ENCODE data around the gene FREM1. TPM values are rescaled to one million over a fixed set of nuclear protein-coding genes. Genes with fewer than 3 reads are reported as not detected.
"Not testable (repeated sequence)": the region's sequence is repeated elsewhere in the genome, so short reads cannot be mapped to it uniquely, and the experiment has no call there.

FREM1 gene, protein sequence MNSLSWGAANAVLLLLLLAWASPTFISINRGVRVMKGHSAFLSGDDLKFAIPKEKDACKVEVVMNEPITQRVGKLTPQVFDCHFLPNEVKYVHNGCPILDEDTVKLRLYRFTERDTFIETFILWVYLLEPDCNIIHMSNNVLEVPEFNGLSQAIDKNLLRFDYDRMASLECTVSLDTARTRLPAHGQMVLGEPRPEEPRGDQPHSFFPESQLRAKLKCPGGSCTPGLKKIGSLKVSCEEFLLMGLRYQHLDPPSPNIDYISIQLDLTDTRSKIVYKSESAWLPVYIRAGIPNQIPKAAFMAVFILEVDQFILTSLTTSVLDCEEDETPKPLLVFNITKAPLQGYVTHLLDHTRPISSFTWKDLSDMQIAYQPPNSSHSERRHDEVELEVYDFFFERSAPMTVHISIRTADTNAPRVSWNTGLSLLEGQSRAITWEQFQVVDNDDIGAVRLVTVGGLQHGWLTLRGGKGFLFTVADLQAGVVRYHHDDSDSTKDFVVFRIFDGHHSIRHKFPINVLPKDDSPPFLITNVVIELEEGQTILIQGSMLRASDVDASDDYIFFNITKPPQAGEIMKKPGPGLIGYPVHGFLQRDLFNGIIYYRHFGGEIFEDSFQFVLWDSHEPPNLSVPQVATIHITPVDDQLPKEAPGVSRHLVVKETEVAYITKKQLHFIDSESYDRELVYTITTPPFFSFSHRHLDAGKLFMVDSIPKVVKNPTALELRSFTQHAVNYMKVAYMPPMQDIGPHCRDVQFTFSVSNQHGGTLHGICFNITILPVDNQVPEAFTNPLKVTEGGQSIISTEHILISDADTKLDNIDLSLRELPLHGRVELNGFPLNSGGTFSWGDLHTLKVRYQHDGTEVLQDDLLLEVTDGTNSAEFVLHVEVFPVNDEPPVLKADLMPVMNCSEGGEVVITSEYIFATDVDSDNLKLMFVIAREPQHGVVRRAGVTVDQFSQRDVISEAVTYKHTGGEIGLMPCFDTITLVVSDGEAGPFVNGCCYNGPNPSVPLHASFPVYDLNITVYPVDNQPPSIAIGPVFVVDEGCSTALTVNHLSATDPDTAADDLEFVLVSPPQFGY (N-terminal part only)
- polyA plus RNA-seq (ENCODE audit: insufficient read length in 4 of 4): 100 to 1,000 TPM; 154 to 231 (median 184) TPM

GRCh38 chr9:14909961-14910805 is at the start of gene FREM1:
FREM1 (minus strand) TSS chr9:14910428; CDS start chr9:14868977, 41,451 bp downstream.
- no peak for DNase-seq (ENCODE audit: low read depth in 4 of 4, low spot score in 2 of 4)

DNA sequence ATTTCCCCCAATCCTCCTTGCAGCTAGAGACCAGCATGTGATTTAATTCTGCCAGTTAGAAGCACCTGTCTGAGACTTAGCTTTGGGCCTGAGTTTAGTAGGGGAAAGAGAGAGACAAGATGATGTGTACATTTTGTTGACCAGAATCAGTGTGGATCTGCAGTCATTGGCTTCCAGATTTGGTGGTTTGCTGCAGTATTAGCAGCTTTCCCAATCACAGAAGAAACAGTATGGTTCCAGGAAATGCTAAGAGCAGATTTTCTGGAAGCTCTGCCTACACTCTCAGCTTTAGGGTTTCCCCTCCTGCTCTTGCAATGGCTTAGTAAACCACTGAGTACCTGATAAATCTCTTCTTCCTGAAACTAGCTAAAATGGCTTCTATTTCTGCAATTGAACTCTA is 48.8 kb upstream of the FREM1 start:
- DNase-seq (ENCODE audit: low read depth in 4 of 4, low spot score in 2 of 4): no peak

DNA sequence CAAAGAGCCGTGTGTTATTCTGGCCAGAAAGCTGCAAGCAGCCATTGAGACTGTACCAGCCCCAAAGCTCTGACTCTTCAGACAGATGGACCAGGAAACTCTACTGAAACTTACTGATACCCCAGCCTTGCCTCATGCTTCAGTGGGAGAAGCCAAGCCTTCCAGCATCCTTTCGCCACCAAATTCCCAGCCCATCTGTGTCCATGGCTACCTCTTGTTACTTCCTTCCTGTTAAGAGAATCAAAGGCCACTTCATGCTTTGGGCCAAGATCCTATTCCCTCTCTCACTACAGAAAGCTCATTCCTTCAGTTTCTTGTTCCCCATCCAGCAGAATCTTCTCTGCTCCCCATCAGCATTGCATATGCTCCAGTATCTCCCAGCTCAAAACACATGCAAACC is 46.9 kb upstream of the FREM1 start:
- DNase-seq (ENCODE audit: low read depth in 4 of 4, low spot score in 2 of 4): no peak

DNA sequence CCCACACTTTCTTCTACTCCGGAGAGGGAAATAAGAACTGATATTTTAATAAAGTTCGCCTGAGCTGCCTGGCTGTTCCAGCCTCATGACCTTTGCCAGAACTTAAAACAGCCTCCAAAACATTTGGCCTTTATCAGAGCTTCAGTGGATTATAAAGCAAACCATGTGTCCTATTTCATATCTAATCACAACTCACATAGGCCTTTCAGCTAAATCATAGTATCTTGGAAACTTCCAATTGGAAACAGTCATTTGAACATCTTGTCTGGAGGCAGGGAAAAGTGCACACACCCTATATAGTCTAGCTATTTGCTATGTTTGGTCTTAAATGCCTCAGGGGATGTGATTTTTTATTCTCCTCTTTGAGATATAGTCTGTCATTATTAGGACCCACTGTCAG is 46.0 kb upstream of the FREM1 start:
- DNase-seq (ENCODE audit: low read depth in 4 of 4, low spot score in 2 of 4): no peak

- DNase-seq (ENCODE audit: low read depth in 4 of 4, low spot score in 2 of 4): no peak
These were observed 35.1 kb upstream of the FREM1 start for GRCh38 chr9:14945351-14945750.

DNA sequence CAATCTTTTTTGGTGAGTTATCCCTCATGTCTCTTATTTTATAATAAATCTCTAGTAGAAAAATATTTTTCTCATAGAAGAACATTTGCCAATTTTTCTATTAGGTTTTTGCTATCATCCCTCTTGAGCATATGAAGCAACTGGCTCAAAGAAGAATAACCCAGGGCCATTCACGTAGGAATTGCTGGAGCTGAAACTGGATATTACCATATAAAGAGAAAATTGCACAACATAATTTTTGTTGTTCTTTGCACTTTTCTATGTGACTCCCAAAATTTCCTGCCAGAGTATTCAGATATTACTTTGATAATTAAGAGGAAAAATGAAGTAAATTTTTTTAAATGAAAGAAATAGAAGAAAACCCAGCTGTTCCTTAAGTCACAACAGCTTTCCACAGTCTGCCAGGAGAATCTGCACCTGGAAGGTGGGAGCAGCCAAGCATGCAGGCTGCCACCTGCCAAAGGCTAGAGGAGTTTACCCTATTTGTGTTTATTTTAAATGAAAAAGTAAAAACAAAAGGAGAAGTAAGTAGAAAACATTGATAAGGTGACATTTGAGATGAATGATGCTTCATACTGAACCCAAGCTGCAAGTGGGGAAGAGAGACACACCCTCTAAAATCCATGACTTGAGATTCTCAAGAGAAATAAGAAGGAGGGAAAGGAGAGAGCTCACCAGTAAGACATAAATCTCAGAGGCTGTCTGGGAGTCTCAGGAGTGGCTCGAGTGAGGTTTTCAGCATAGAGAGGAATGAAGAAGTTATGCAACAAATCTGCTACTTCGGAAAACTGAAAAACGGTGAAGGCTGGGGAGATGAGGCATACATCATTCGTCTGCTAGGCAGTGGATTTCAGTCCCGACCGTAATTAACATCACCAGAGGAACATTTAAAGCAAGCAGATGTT is 31.5 kb upstream of the FREM1 start:
- no peak for DNase-seq (ENCODE audit: low read depth in 4 of 4, low spot score in 2 of 4)

- DNase-seq (ENCODE audit: low read depth in 4 of 4, low spot score in 2 of 4): no peak
These were observed 29.1 kb upstream of the FREM1 start for GRCh38 chr9:14939378-14939777.

DNA sequence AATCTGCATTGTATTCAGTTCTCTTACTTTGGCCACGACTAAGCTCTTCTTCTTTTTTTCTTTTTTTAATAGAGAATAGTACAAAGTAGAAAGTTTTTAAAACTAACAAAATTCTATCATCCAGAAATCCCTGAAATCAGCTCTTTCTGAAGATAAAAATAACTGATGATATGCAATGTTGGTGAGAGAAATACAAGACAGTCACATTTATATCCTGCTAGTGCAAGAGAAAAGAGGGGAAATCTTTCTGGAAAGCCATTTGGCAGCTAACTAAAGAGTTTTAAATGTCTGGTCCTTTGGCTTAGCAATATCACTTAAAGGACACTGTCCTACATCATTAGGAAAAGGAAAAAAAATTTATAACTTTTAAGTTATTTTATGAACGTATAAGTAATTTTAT is 27.0 kb upstream of the FREM1 start:
- DNase-seq (ENCODE audit: low read depth in 4 of 4, low spot score in 2 of 4): no peak

DNA sequence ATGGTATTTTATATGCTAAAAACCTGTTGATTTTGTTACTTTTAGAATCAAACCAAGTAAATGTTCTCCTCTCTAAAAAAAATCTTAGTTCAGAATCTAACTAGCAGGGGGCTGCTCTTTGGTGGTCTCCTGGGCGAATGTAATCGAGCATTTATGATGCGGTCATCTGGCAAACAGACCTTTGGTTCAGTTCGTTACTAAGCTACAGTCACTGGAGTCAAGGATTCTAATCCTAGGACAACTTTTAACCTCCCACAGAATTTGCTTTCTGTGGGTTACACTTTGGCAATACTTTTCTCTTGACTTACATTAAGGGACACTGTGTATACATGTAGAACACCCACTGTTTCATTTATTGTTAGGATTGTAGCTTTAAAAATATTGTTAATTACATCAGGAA is 26.3 kb upstream of the FREM1 start:
- no peak for DNase-seq (ENCODE audit: low read depth in 4 of 4, low spot score in 2 of 4)

DNA sequence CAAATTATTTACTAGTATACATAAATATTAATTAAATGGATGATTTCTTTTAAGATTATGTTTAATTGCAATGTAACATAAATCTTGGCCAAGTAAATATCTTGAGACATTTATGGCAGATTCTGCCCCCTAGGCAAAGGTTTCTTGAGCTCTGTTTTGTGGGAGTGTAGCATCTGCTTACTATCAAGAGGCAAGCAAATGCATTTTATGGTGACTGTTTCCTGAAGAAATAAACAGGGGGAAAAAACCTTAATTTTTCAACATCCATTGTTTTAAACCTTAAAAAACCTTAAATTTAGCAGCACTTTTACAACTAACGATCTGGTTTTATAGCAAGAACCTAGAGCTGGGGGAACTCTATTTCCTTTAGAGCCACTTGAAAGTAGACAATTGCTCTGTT is 25.7 kb upstream of the FREM1 start:
- DNase-seq (ENCODE audit: low read depth in 4 of 4, low spot score in 2 of 4): peak in 1 of 4 donors; percentile 61

DNA sequence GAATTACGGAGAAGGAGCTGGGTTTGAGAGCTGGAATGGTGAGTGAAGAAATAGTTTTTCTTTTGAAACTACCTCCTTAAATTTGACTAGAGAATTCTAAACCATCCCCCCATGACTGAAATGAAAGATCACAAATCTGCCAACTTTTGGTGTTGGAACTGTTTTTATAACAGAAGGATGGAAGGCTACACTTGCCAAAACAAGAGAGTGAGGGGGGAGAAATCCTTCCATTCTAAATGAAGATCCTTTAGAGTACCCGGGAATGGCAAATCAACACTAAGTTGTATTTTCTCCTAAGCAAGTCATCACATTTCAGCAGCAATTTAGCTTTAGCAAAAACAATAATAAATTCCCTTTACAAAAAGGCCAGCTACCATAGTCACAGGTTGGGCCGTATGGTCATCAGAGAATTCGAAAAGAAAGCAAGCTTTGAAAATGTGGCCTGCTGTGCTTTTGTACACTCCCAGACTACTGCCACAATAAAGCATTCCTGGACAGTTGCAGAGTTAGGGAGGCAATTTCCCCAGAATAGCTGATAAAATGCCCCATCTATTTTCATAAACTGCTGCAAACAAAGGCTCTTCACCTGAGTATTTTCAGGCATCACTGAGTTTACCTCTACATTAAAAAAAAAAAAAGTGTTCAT is 25.0 kb upstream of the FREM1 start:
- DNase-seq (ENCODE audit: low read depth in 4 of 4, low spot score in 2 of 4): peak in 1 of 4 donors; percentile 67

DNA sequence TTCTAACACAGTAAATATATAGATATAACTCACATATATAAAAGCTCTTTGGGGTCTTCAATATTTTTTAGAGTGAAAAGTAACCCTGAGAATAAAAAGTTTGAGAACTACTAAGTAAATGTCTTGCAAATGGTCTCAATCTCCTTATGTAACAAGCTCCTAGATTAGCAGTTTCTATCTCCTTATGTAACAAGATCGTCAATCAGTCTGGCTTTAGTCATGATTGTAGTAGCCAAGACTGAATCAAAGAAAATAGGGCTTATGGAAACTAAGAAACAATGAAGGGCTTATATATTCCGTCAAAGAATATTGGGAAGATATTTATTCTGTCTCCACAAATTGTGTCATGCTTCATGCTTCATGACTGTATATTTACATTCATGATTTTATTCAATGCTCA is 22.4 kb upstream of the FREM1 start:
- DNase-seq (ENCODE audit: low read depth in 4 of 4, low spot score in 2 of 4): no peak

DNA sequence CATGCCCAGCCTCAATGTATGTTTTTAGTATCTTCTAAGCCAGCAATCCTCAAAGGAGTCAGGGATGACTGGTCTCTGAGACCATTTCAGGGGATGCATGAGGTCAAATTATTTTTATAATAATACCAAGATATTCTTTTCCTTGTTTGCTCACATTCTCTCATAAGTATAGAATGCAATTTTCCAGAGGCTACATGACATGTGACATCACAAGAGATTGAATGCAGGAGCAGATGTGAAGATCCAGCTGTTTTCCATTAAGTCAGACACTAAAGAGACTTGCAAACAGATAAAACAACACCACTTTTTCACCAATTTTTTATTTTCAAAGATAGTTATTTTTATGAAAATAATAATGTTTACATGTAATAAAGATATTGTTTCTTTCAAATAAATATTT is 22.0 kb upstream of the FREM1 start:
- DNase-seq (ENCODE audit: low read depth in 4 of 4, low spot score in 2 of 4): no peak

DNA sequence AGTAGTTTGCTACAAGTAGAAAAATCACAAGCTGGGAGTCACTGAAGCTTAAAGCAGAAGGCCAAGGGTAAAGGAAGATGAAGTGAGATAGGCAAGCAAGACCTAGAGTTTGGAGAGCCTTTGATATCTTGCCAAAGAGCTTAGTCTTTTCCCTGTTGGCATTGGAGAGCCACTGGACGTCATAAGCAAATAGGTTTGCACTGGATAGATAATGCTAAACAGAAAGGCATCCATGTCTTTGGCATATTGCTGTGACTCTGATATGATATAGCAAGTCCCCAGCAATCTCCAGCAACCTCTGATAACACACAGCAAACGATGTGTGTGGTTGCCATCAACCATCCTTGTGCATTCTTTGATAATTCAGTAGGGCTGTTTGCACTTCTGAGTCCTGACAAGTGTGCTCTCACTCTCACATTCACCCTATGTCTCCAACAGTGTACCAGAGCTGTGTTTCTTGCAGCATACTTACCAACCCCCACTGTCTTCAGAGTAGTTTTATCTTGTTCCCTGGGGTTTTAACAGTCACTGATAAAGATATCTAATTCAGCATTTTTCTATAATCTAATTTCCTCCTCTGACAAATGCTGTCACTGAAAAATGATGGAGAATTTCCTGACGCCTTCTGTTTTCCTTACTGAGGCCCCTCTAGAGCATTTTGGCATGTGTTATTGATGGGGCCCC is 16.9 kb upstream of the FREM1 start:
- no peak for DNase-seq (ENCODE audit: low read depth in 4 of 4, low spot score in 2 of 4)

DNA sequence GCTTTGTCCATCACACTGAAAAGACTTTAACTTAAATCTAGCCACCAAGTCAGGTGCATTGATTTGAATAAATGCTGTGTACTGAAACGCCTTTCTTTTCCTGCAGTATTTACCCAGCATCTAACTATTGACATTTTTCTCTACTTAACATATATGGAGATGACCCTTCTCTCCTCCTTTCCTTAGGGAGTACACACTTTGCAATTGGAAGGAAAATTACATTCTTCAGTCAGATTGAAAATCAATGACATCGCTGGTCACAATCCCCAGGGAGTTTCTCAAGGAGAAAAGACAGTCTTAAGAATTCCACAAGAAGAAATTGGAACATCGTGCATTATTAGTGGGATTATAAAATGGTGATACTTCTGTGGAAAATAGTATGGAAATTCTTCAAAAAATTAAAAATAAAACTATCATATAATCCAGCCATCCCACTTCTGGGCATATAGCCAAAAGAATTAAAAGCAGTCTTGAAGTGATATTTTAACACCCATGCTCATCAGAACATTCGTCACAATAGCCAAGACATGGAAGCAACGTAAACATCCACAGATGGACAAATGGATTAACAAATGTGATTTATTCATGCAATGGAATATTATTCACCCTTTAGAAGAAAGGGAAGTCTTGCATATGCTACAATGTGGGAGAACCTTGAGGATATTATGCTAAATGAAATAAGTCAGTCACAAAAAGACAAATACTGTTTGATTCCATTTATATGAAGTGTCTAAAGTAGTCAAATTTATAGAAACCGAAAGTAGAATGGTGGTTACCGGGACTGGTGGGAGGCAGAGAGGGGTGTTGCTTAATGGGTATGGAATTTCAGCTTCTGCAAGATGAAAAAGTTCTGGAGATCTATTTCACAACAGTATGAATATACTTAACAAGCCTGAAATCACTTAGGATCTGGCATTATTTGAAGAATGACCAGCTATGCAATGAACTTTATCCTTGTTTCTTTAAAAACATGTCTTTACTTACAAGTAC is 14.3 kb upstream of the FREM1 start:
- DNase-seq (ENCODE audit: low read depth in 4 of 4, low spot score in 2 of 4): no peak

DNA sequence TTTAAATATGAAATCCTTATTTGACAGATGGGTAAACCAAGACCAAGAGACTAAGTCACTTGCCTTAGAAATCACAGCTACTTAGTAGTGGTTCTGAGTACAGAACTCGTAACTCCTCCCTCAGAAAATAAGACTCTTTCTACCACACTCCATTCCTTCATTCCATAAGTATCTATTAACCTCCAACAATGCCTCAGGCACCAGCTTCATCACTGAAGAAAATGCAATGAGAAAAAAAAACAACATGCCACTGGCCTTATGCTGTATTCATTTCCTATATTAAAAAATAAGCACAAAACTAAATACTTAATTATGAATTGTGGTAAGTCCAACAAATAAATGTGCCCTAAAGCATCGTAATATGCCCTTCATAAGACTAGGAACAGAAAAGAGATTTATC is 13.5 kb upstream of the FREM1 start:
- no peak for DNase-seq (ENCODE audit: low read depth in 4 of 4, low spot score in 2 of 4)

GRCh38 chr9:14920805-14921204 is 10.6 kb upstream of the FREM1 start:
- not testable (repeated sequence) for DNase-seq (ENCODE audit: low read depth in 4 of 4, low spot score in 2 of 4)

All from left renal cortex interstitium (tissue), 4 donors.